ENCODE data around the gene TLR9. TPM values are rescaled to one million over a fixed set of nuclear protein-coding genes. Genes with fewer than 3 reads are reported as not detected.

TLR9 gene
- total and polyA plus RNA-seq, 11 donors: 0.04 to 0.65 (median 0.22) TPM; not detected in 1

- H3K27me3 ChIP-seq: no peaks in the 10 kb centered on the region
- no peaks in the 10 kb centered on the region for H3K9me3 ChIP-seq
- 85 to 92% (median 90%) methylated on average over 8 of the region's 8 CpGs for WGBS, 4 donors
- ATAC-seq (no peak), DNase-seq (no peak)
- no peak for TF ChIP-seq POLR2A (IDR thresholded peaks at IDR 0.05)
- TF ChIP-seq, protein P1, sequence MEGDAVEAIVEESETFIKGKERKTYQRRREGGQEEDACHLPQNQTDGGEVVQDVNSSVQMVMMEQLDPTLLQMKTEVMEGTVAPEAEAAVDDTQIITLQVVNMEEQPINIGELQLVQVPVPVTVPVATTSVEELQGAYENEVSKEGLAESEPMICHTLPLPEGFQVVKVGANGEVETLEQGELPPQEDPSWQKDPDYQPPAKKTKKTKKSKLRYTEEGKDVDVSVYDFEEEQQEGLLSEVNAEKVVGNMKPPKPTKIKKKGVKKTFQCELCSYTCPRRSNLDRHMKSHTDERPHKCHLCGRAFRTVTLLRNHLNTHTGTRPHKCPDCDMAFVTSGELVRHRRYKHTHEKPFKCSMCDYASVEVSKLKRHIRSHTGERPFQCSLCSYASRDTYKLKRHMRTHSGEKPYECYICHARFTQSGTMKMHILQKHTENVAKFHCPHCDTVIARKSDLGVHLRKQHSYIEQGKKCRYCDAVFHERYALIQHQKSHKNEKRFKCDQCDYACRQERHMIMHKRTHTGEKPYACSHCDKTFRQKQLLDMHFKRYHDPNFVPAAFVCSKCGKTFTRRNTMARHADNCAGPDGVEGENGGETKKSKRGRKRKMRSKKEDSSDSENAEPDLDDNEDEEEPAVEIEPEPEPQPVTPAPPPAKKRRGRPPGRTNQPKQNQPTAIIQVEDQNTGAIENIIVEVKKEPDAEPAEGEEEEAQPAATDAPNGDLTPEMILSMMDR (IDR thresholded peaks at IDR 0.05): no peak
- H3K4me3 ChIP-seq: no peak overlapping the region
- no peak overlapping the region for H3K27ac ChIP-seq
- peaks cover 0 to 1% (median 0%) of the 10 kb centered on the region in 12 donors for H3K4me1 ChIP-seq
- intact Hi-C loops (cut with DNase I): no loop called here
- no peaks in the 10 kb centered on the region for H3K36me3 ChIP-seq
Measured at GRCh38 chr3:52176180-52176752, 49.2 kb downstream of the TLR9 start.

DNA sequence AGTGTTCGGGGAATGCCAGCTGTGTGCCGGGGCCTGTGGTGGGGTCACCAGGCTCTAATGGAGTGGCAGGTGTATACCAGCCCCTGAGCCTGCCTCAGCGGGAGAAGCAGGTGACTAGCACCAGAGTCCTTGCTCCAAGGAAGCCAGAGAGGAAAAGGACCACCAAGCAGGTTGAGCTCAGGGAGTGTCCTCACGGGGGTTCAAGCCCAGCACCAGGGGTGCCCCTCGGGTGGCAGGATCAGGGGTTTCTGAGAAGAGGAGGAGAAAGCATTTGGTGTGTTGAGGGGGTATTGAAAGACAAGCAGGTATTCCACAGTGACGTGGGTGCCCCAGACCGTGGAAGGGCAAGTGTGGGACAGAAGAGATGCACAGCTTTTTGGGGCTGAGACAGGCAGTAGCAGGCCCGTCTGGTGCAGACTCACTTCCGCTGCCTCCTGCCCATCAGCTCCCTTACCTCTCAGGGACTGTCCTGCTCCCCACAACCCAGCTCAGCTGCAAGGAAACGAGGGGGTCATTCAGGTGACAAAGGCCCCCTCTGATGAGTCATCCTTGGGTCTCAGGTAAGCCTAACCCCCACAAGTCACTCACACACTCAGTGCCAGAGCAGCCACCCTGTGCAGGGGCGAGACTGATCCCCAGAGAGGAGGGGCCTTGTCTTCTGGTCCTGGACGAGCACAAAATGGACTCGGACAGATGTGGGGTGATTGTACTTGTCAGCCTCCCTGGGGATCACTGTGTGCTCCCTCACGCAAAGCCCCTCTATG is 49.8 kb downstream of the TLR9 start:
- no peaks in the 10 kb centered on the region for H3K27me3 ChIP-seq
- no peak overlapping the region for H3K4me3 ChIP-seq
- no peaks in the 10 kb centered on the region for H3K36me3 ChIP-seq
- WGBS, 4 donors: 89 to 97% (median 93%) methylated on average over 13 to 14 of the region's 14 CpGs
- ATAC-seq (no peak), DNase-seq (no peak)
- TF ChIP-seq POLR2A (IDR thresholded peaks at IDR 0.05): no peak
- H3K27ac ChIP-seq: no peak overlapping the region
- no peaks in the 10 kb centered on the region for H3K4me1 ChIP-seq
- no peaks in the 10 kb centered on the region for H3K9me3 ChIP-seq
- intact Hi-C loops (cut with DNase I): no loop called here

GRCh38 chr3:52174896-52175295 is 50.5 kb downstream of the TLR9 start:
- Histone ChIP-seq H3K36me3 (no peaks in the 10 kb centered on the region), H3K27me3 (no peaks in the 10 kb centered on the region), H3K4me1 (no peaks in the 10 kb centered on the region), H3K9me3 (no peaks in the 10 kb centered on the region), H3K27ac (no peak overlapping the region), H3K4me3 (no peak overlapping the region)
- 83 to 88% (median 86%) methylated on average over 9 of the region's 9 CpGs for WGBS, 4 donors
- intact Hi-C loops (cut with DNase I): no loop called here
- no peak for TF ChIP-seq POLR2A (IDR thresholded peaks at IDR 0.05)
- TF ChIP-seq, protein P1 (IDR thresholded peaks at IDR 0.05): no peak
- DNase-seq: no peak
- ATAC-seq: no peak

- no peak for DNase-seq
- Histone ChIP-seq H3K27me3 (no peaks in the 10 kb centered on the region), H3K9me3 (no peaks in the 10 kb centered on the region), H3K27ac (no peak overlapping the region), H3K4me1 (no peaks in the 10 kb centered on the region), H3K4me3 (no peak overlapping the region), H3K36me3 (no peaks in the 10 kb centered on the region)
- intact Hi-C loops (cut with DNase I): no loop called here
- 98 to 100% (median 99%) methylated on average over 1 of the region's 1 CpG for WGBS, 4 donors
- no peak for ATAC-seq
- TF ChIP-seq POLR2A (IDR thresholded peaks at IDR 0.05): no peak
- TF ChIP-seq, protein P1 (IDR thresholded peaks at IDR 0.05): no peak
Measured at GRCh38 chr3:52173101-52173500, 52.3 kb downstream of the TLR9 start.
